Measurements from ENCODE around the gene WDR37.
A peak's percentile ranks its signal among the peaks of the same experiment; 100 is the strongest.
"Not testable (repeated sequence)": the region's sequence is repeated elsewhere in the genome, so short reads cannot be mapped to it uniquely, and the experiment has no call there.

WDR37 gene

DNA sequence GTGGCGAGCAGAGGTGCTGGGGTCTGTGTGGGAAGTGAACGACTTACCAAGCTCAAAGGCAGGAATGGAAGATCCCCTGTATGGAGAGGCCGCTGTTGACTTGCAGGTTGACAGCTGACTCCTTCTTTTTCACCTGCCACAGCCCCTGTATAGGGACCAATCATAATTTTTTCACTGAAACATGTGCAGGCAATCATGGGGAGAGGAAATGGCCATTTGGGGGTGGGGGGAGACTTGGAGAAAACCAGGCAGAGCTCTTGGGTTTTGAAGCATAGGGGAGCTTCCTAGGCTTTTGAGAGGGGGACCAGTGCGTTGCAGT lies 101.4 kb downstream of the WDR37 start:
- 100% methylated on average over 1 of the region's 4 CpGs for WGBS (ENCODE audit: insufficient coverage)
- peaks cover 0 to 7% (median 2%) of the 10 kb centered on the region in 5 experiments for H3K27me3 ChIP-seq (replicated peaks in 2 of 5; ENCODE audit: control insufficient read depth in 4 of 5, insufficient read depth in 5 of 5, low read length in 4 of 5)
- no peak overlapping the region for H3K4me3 ChIP-seq (ENCODE audit: control insufficient read depth in 1 of 7, extremely low read depth in 1 of 7, insufficient read depth in 4 of 7, low read depth in 2 of 7, low read length in 6 of 7)
- H3K36me3 ChIP-seq (ENCODE audit: control insufficient read depth in 4 of 4, insufficient read depth in 4 of 4, low read length in 3 of 4) = no peaks in the 10 kb centered on the region
- ChIA-PET POLR2A (no interaction called here), CTCF (interaction anchor here (0.7 kb wide), 1 partner anchor 535 kb away, joined by 3 read pairs; no protein-coding TSS in a partner anchor)
- H3K4me1 ChIP-seq (ENCODE audit: control extremely low read depth in 1 of 4, control insufficient read depth in 4 of 4, insufficient read depth in 4 of 4, low read length in 3 of 4) = no peaks in the 10 kb centered on the region
- no peak overlapping the region for H3K27ac ChIP-seq (ENCODE audit: insufficient read depth in 1 of 2, low read depth in 1 of 2, low read length in 2 of 2, poor library complexity in 1 of 2, severe bottlenecking in 2 of 2)
- DNase-seq = no peak
- H3K9me3 ChIP-seq (ENCODE audit: control extremely low read depth in 1 of 5, control insufficient read depth in 4 of 5, insufficient read depth in 2 of 5, low read depth in 1 of 5, low read length in 4 of 5) = no peaks in the 10 kb centered on the region

DNA sequence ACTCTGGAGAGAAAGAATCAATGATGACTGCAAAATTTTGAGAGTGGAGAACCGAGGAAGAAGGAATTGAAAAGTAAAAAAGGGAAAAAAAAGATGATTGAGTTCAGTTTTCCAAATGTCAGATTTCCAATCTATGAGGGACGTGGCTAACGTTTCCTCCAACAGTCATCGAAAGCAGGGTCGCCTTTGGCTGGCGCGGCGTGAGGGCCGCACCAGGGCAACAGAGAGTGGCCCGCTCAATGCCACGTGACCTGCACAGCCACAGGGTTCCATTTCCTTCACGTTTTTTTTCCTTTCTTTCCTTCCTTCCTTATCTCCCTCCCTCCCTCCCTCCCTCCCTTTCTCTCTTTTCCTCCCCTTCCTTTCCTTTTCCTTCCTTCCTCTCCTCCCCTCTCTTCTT lies 101.9 kb downstream of the WDR37 start:
- 88% methylated on average over 12 of the region's 12 CpGs for WGBS (ENCODE audit: insufficient coverage)
- peaks cover 0 to 7% (median 2%) of the 10 kb centered on the region in 5 experiments for H3K27me3 ChIP-seq (replicated peaks in 2 of 5; ENCODE audit: control insufficient read depth in 4 of 5, insufficient read depth in 5 of 5, low read length in 4 of 5)
- no peak overlapping the region for H3K4me3 ChIP-seq (ENCODE audit: control insufficient read depth in 1 of 7, extremely low read depth in 1 of 7, insufficient read depth in 4 of 7, low read depth in 2 of 7, low read length in 6 of 7)
- no peaks in the 10 kb centered on the region for H3K9me3 ChIP-seq (ENCODE audit: control extremely low read depth in 1 of 5, control insufficient read depth in 4 of 5, insufficient read depth in 2 of 5, low read depth in 1 of 5, low read length in 4 of 5)
- no peak overlapping the region for H3K27ac ChIP-seq (ENCODE audit: insufficient read depth in 1 of 2, low read depth in 1 of 2, low read length in 2 of 2, poor library complexity in 1 of 2, severe bottlenecking in 2 of 2)
- CTCF ChIA-PET = interaction anchor here (0.7 kb wide), 1 partner anchor 534 kb away, joined by 3 read pairs; no protein-coding TSS in a partner anchor
- H3K4me1 ChIP-seq (ENCODE audit: control extremely low read depth in 1 of 4, control insufficient read depth in 4 of 4, insufficient read depth in 4 of 4, low read length in 3 of 4) = no peaks in the 10 kb centered on the region
- no peaks in the 10 kb centered on the region for H3K36me3 ChIP-seq (ENCODE audit: control insufficient read depth in 4 of 4, insufficient read depth in 4 of 4, low read length in 3 of 4)
- DNase-seq = no peak
- POLR2A ChIA-PET = no interaction called here

DNA sequence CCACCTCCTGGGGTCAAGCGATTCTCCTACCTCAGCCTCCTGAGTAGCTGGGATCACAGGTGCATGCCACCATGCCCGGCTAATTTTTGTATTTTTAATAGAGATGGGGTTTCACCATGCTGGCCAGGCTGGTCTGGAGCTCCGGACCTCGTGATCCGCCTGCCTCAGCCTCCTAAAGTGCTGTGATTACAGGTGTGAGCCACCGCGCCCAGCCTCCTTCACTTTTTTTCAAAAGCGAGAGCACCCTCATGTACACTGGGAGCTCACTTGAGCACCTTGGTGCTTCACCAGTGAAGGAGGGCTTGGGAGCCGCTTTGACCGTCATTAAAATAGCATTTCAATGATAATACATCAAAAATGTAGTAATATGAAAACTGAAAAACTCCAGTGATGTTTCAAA lies 102.4 kb downstream of the WDR37 start:
- POLR2A ChIA-PET = not testable (repeated sequence)

DNA sequence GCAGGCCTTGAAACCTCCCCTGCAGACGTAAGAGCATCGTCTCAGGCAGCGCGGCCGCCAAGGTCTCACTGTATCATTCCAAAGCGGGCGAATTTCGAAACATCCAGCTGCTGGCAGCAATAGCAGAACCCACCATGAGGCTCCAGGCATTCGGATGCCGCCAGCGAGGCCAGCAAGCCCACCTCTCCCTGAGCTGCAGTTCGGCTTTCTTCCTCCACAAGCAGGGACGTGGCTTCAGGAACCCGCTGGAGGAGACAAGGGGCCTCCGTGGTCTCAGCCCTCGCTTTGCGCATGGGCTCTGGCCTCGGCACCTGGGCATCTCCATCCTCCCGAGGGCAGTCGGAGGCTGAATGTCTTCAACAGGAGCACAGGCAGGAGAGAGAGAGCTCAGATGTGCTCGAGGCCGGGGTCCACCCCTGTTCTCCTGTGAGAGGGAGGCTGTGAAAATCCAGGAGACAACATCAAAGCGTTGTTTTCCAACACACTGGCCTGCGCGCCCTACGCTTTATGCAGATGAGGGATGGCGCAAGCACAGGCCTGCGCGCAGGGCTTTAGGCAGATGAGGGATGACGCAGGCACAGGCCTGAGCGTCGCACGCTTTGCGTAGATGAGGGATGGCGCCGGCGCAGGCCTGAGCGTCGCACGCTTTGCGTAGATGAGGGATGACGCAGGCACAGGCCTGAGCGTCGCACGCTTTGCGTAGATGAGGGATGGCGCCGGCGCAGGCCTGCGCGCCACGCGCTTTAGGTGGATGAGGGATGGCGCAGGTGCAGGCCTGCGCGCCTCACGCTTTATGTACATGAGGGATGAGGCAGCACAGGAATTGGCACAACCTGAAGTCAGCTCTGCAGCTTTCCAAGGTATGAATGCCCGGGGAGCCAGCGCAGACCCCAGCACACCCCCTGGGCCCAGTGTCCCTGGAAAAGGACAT lies 103.2 kb downstream of the WDR37 start:
- Histone ChIP-seq H3K27me3 (replicated peaks in 2 of 5; ENCODE audit: control insufficient read depth in 4 of 5, insufficient read depth in 5 of 5, low read length in 4 of 5) (peaks cover 0 to 7% (median 2%) of the 10 kb centered on the region in 5 experiments), H3K4me1 (ENCODE audit: control extremely low read depth in 1 of 4, control insufficient read depth in 4 of 4, insufficient read depth in 4 of 4, low read length in 3 of 4) (no peaks in the 10 kb centered on the region), H3K36me3 (ENCODE audit: control insufficient read depth in 4 of 4, insufficient read depth in 4 of 4, low read length in 3 of 4) (no peaks in the 10 kb centered on the region), H3K4me3 (ENCODE audit: control insufficient read depth in 1 of 7, extremely low read depth in 1 of 7, insufficient read depth in 4 of 7, low read depth in 2 of 7, low read length in 6 of 7) (no peak overlapping the region), H3K27ac (ENCODE audit: insufficient read depth in 1 of 2, low read depth in 1 of 2, low read length in 2 of 2, poor library complexity in 1 of 2, severe bottlenecking in 2 of 2) (no peak overlapping the region), H3K9me3 (ENCODE audit: control extremely low read depth in 1 of 5, control insufficient read depth in 4 of 5, insufficient read depth in 2 of 5, low read depth in 1 of 5, low read length in 4 of 5) (no peaks in the 10 kb centered on the region)
- POLR2A ChIA-PET = interaction anchor here (0.6 kb wide), 1 partner anchor 650 kb away, joined by 3 read pairs; no protein-coding TSS in a partner anchor
- CTCF ChIA-PET = interaction anchor here (0.6 to 0.7 kb wide), 2 partner anchors 138 to 591 kb away, joined by 3 to 4 read pairs; no protein-coding TSS in a partner anchor
- peak in 1 of 3 donors; percentile 7 for DNase-seq
- WGBS (ENCODE audit: insufficient coverage) = 92% methylated on average over 59 of the region's 59 CpGs

More for the DNA sequence above, 102.4 kb downstream of the WDR37 start:
- CTCF ChIA-PET; H3K4me3 ChIP-seq (ENCODE audit: control insufficient read depth in 1 of 7, extremely low read depth in 1 of 7, insufficient read depth in 4 of 7, low read depth in 2 of 7, low read length in 6 of 7); H3K27me3 ChIP-seq (replicated peaks in 2 of 5; ENCODE audit: control insufficient read depth in 4 of 5, insufficient read depth in 5 of 5, low read length in 4 of 5); H3K9me3 ChIP-seq (ENCODE audit: control extremely low read depth in 1 of 5, control insufficient read depth in 4 of 5, insufficient read depth in 2 of 5, low read depth in 1 of 5, low read length in 4 of 5); H3K36me3 ChIP-seq (ENCODE audit: control insufficient read depth in 4 of 4, insufficient read depth in 4 of 4, low read length in 3 of 4); H3K27ac ChIP-seq (ENCODE audit: insufficient read depth in 1 of 2, low read depth in 1 of 2, low read length in 2 of 2, poor library complexity in 1 of 2, severe bottlenecking in 2 of 2); DNase-seq; H3K4me1 ChIP-seq (ENCODE audit: control extremely low read depth in 1 of 4, control insufficient read depth in 4 of 4, insufficient read depth in 4 of 4, low read length in 3 of 4): not testable (repeated sequence)
- 96% methylated on average over 8 of the region's 10 CpGs for WGBS (ENCODE audit: insufficient coverage)

DNA sequence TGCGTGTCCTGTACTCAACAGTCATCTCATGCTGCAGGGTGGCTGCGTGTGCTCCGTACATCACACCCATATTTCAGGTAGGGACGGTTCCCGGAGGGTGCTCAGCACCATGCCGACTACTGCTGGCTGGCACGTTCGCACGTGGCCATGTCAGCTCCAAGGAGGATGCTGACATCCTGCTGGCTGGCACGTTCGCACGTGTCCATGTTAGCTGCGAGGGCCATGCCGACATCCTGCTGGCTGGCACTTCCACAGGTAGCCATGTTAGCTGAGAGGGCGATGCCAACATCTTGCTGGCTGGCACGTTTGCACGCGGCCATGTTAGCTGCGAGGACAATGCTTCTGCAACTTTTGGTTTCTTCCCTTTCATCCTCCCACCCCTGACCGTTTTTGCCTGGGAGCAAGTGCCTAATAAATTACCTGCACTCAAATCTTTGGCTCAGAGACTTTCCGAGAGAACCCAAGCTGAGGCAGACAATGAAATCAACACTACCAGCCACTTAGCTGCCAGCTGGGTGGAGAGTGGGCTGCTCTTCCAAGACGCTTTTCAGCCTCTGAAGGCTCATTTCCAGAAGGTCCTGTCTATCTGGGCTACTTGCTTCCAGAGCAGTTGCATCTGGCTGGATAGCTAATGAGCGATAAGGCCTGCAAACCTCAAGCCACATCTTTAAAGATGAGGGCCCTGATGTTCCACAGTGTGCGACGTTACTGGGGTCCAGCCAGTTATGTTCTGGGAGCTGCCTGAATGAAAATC lies 104.6 kb downstream of the WDR37 start:
- Histone ChIP-seq H3K4me1 (ENCODE audit: control extremely low read depth in 1 of 4, control insufficient read depth in 4 of 4, insufficient read depth in 4 of 4, low read length in 3 of 4) (no peaks in the 10 kb centered on the region), H3K27ac (ENCODE audit: insufficient read depth in 1 of 2, low read depth in 1 of 2, low read length in 2 of 2, poor library complexity in 1 of 2, severe bottlenecking in 2 of 2) (no peak overlapping the region), H3K4me3 (ENCODE audit: control insufficient read depth in 1 of 7, extremely low read depth in 1 of 7, insufficient read depth in 4 of 7, low read depth in 2 of 7, low read length in 6 of 7) (no peak overlapping the region), H3K27me3 (replicated peaks in 2 of 5; ENCODE audit: control insufficient read depth in 4 of 5, insufficient read depth in 5 of 5, low read length in 4 of 5) (peaks cover 0 to 7% (median 2%) of the 10 kb centered on the region in 5 experiments), H3K36me3 (ENCODE audit: control insufficient read depth in 4 of 4, insufficient read depth in 4 of 4, low read length in 3 of 4) (no peaks in the 10 kb centered on the region), H3K9me3 (ENCODE audit: control extremely low read depth in 1 of 5, control insufficient read depth in 4 of 5, insufficient read depth in 2 of 5, low read depth in 1 of 5, low read length in 4 of 5) (peaks cover 0 to 4% (median 0%) of the 10 kb centered on the region in 5 experiments)
- POLR2A ChIA-PET = interaction anchor here (0.6 kb wide), 1 partner anchor 651 kb away, joined by 3 read pairs; no protein-coding TSS in a partner anchor
- no peak for DNase-seq
- CTCF ChIA-PET = interaction anchor here (0.6 to 0.7 kb wide), 2 partner anchors 136 to 592 kb away, joined by 3 to 4 read pairs; no protein-coding TSS in a partner anchor
- WGBS (ENCODE audit: insufficient coverage) = 96% methylated on average over 24 of the region's 25 CpGs

DNA sequence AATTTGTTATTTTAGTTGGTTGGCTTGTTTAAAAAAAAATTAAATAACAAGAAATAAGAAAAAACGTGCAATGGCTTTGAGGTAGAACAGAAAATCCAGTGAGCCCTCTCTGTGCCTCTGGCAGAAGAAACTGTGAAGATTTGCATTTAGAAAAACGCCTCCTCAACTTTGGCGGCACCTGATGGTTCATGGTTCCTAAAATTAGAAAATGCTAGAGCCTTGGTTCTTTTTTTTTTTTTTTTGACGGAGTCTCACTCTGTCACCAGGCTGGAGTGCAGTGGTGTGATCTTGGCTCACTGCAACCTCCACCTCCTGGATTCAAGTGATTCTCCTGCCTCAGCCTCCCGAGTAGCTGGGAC lies 105.1 kb downstream of the WDR37 start:
- POLR2A ChIA-PET; DNase-seq; H3K4me1 ChIP-seq (ENCODE audit: control extremely low read depth in 1 of 4, control insufficient read depth in 4 of 4, insufficient read depth in 4 of 4, low read length in 3 of 4); H3K27ac ChIP-seq (ENCODE audit: insufficient read depth in 1 of 2, low read depth in 1 of 2, low read length in 2 of 2, poor library complexity in 1 of 2, severe bottlenecking in 2 of 2); H3K4me3 ChIP-seq (ENCODE audit: control insufficient read depth in 1 of 7, extremely low read depth in 1 of 7, insufficient read depth in 4 of 7, low read depth in 2 of 7, low read length in 6 of 7); H3K36me3 ChIP-seq (ENCODE audit: control insufficient read depth in 4 of 4, insufficient read depth in 4 of 4, low read length in 3 of 4); H3K9me3 ChIP-seq (ENCODE audit: control extremely low read depth in 1 of 5, control insufficient read depth in 4 of 5, insufficient read depth in 2 of 5, low read depth in 1 of 5, low read length in 4 of 5); CTCF ChIA-PET: not testable (repeated sequence)
- 77% methylated on average over 2 of the region's 5 CpGs for WGBS (ENCODE audit: insufficient coverage)
- peaks cover 0 to 10% (median 2%) of the 10 kb centered on the region in 5 experiments for H3K27me3 ChIP-seq (replicated peaks in 2 of 5; ENCODE audit: control insufficient read depth in 4 of 5, insufficient read depth in 5 of 5, low read length in 4 of 5)
